Measurements from ENCODE around the gene WDFY4.

- no peak for TF ChIP-seq CTCF (IDR thresholded peaks at IDR 0.05; ENCODE audit: insufficient read depth, low read length, poor library complexity, severe bottlenecking)
- TF ChIP-seq EZH2phosphoT487 (conservative IDR thresholded peaks at IDR 0.05; ENCODE audit: low read length): no peak
Measured at GRCh38 chr10:48658975-48659269, 25.8 kb upstream of the WDFY4 start.
